GM19023 (cell line): Measurements from ENCODE around the gene EGR1.
"Not testable (repeated sequence)": the region's sequence is repeated elsewhere in the genome, so short reads cannot be mapped to it uniquely, and the experiment has no call there.

Experiments used
- ATAC-seq: cut with Tn5 transposase; IDR thresholded peaks from one replicate; pipeline ENCODE4 v1.9.1; 2021; ENCODE audit warnings: mild to moderate bottlenecking, moderate library complexity; ENCODE audit not compliant: unreplicated experiment

EGR1 gene

GRCh38 chr5:138506370-138507306 lies 41.4 kb downstream of the EGR1 start:
- ATAC-seq: no peak

- ATAC-seq: not testable (repeated sequence)
These were observed 42.2 kb downstream of the EGR1 start for GRCh38 chr5:138507485-138507884.

- ATAC-seq: no peak
These were observed 43.7 kb downstream of the EGR1 start for GRCh38 chr5:138508958-138509357.

- ATAC-seq: no peak
These were observed 48.7 kb downstream of the EGR1 start for GRCh38 chr5:138514021-138514420.

GRCh38 chr5:138515556-138516245 lies 50.4 kb downstream of the EGR1 start:
- no peak for ATAC-seq

GRCh38 chr5:138517437-138517836 lies 52.2 kb downstream of the EGR1 start:
- no peak for ATAC-seq
